Karpas-422 (cell line): ENCODE data around the gene OTOG. TPM values are rescaled to one million over a fixed set of nuclear protein-coding genes. Genes with fewer than 3 reads are reported as not detected.

ENCODE experiments used
- DNase-seq: peaks from one replicate; pipeline ENCODE4 v3.0.0-alpha.2; 2015
- H2AFZ ChIP-seq: fragments of 200-600 bp; sonication (generic); 2 replicates; pipeline ENCODE4 v1.6.1; 2014; ENCODE audit warnings: antibody characterized with exemption, low read length, mixed read lengths
- H3K27ac ChIP-seq: fragments of 200-600 bp; sonication (generic); 2 replicates; pipeline ENCODE4 v1.5.1; 2014; ENCODE audit warnings: mild to moderate bottlenecking, low read length, moderate library complexity
- H3K27me3 ChIP-seq: fragments of 200-600 bp; sonication (generic); 2 replicates; pipeline ENCODE4 v1.6.1; 2014; ENCODE audit warnings: low read length, mixed read lengths
- H3K36me3 ChIP-seq: fragments of 200-600 bp; sonication (generic); 2 replicates; pipeline ENCODE4 v1.6.1; 2014; ENCODE audit warnings: low read length, mixed read lengths; ENCODE audit not compliant: insufficient read depth
- H3K4me1 ChIP-seq: fragments of 200-600 bp; sonication (generic); 2 replicates; pipeline ENCODE4 v1.6.1; 2014; ENCODE audit warnings: mild to moderate bottlenecking, low read length, mixed read lengths
- H3K4me2 ChIP-seq: fragments of 200-600 bp; sonication (generic); 2 replicates; pipeline ENCODE4 v1.6.1; 2014; ENCODE audit warnings: low read length, low read depth, mild to moderate bottlenecking; ENCODE audit not compliant: poor library complexity, severe bottlenecking
- H3K4me3 ChIP-seq: fragments of 200-600 bp; sonication (generic); 2 replicates; pipeline ENCODE4 v1.5.1; 2014; ENCODE audit warnings: mild to moderate bottlenecking, antibody characterized with exemption, low read length, mixed read lengths
- H3K79me2 ChIP-seq: fragments of 200-600 bp; sonication (generic); 2 replicates; pipeline ENCODE4 v1.6.1; 2014; ENCODE audit warnings: mild to moderate bottlenecking, low read length, mixed read lengths
- H3K9ac ChIP-seq: fragments of 200-600 bp; sonication (generic); 2 replicates; pipeline ENCODE4 v1.6.0; 2014; ENCODE audit warnings: low read length
- H3K9me2 ChIP-seq: fragments of 200-600 bp; sonication (generic), shearing (Covaris generic); replicated peaks from 2 replicates; pipeline ENCODE4 v1.6.0; 2014; ENCODE audit warnings: mild to moderate bottlenecking, low read length, moderate library complexity; ENCODE audit not compliant: insufficient read depth
- H3K9me3 ChIP-seq: fragments of 300-700, 200-600 bp; sonication (generic); 2 replicates; pipeline ENCODE4 v1.6.1; 2014; ENCODE audit warnings: low read length, mixed read lengths
- H4K20me1 ChIP-seq: fragments of 200-600 bp; sonication (generic); 2 replicates; pipeline ENCODE4 v1.6.1; 2014; ENCODE audit warnings: mild to moderate bottlenecking, antibody characterized with exemption, low read length, low read depth; ENCODE audit not compliant: insufficient read depth
- total RNA-seq: library from RNA; depleted of rRNA; stranded (reverse); fragments of >200 nt; shearing (Covaris generic); gene quantifications from 2 replicates; pipeline ENCODE4 v1.2.3, GENCODE V29; 2014; ENCODE audit warnings: low replicate concordance

OTOG gene
- total RNA-seq, 1 experiment from 2014 or later: not detected

DNA sequence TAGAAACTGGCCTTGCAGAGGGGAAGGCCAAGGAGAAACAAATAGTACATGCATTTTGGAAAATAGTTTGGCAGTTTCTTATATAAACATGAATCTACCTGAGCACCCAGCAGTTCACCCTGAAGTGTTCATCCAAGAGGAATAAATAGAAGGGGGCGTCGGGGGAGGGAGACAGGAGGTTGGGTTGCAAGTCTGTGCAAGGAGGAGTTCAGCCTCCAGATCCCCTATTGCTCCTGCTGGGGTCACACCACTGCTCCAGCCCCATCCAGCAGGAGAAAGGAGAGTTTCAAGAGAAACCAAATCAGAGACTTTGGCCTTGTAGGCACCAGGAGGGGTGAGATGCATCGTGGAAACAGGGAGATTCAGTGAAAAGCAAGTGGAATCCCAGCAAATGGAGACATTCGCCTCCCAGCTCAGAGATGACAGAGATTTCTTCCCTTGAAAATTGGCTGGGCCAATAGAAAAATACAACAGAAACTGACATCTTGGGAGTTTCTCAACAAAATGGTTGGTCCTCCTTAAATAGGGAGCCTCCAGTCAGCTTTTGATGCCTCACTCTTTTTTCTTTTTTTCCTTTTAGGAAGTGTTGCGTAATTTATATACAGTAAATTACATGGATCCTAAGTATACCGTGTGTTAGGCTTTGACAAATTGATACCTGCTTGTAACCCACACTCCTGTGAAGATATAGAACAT is 34.1 kb downstream of the OTOG start:
- H3K9me3 ChIP-seq: no peaks in the 10 kb centered on the region
- no peaks in the 10 kb centered on the region for H4K20me1 ChIP-seq
- no peak overlapping the region for H3K4me3 ChIP-seq
- DNase-seq: no peak
- H3K9ac ChIP-seq: no peak overlapping the region
- no peaks in the 10 kb centered on the region for H3K9me2 ChIP-seq
- H3K4me2 ChIP-seq: no peak overlapping the region
- H3K27me3 ChIP-seq: no peaks in the 10 kb centered on the region
- no peaks in the 10 kb centered on the region for H3K36me3 ChIP-seq
- H3K79me2 ChIP-seq: no peaks in the 10 kb centered on the region
- H3K27ac ChIP-seq: no peak overlapping the region
- no peaks in the 10 kb centered on the region for H3K4me1 ChIP-seq
- H2AFZ ChIP-seq: no peak overlapping the region

DNA sequence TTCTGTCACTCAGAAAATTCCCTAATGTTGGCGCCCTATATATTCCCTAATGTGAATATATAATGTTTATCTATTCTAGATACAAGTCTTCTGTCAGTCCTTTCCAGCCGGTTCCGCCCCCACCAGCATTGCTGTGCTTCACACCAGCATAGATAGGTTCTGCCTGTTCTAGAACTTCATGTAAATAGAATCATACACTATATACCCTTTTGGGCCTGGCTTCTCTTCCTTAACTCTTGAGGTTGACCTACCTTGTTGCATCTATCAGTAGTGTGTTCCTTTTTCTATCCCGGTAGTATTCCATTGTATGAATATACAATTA is 34.6 kb downstream of the OTOG start:
- Histone ChIP-seq H3K36me3 (no peaks in the 10 kb centered on the region), H3K4me1 (no peaks in the 10 kb centered on the region), H2AFZ (no peak overlapping the region), H4K20me1 (no peaks in the 10 kb centered on the region), H3K4me2 (no peak overlapping the region), H3K4me3 (no peak overlapping the region), H3K9me2 (no peaks in the 10 kb centered on the region), H3K9me3 (no peaks in the 10 kb centered on the region), H3K27ac (no peak overlapping the region), H3K27me3 (no peaks in the 10 kb centered on the region), H3K79me2 (no peaks in the 10 kb centered on the region), H3K9ac (no peak overlapping the region)
- no peak for DNase-seq

- Histone ChIP-seq H3K4me3 (no peak overlapping the region), H3K36me3 (no peaks in the 10 kb centered on the region), H3K27ac (no peak overlapping the region), H3K27me3 (no peaks in the 10 kb centered on the region), H4K20me1 (no peaks in the 10 kb centered on the region), H3K4me1 (no peaks in the 10 kb centered on the region), H3K79me2 (no peaks in the 10 kb centered on the region), H3K4me2 (no peak overlapping the region), H3K9ac (no peak overlapping the region), H2AFZ (no peak overlapping the region), H3K9me3 (no peaks in the 10 kb centered on the region), H3K9me2 (no peaks in the 10 kb centered on the region)
- DNase-seq: no peak
These were observed 39.0 kb downstream of the OTOG start for GRCh38 chr11:17585911-17586695.

DNA sequence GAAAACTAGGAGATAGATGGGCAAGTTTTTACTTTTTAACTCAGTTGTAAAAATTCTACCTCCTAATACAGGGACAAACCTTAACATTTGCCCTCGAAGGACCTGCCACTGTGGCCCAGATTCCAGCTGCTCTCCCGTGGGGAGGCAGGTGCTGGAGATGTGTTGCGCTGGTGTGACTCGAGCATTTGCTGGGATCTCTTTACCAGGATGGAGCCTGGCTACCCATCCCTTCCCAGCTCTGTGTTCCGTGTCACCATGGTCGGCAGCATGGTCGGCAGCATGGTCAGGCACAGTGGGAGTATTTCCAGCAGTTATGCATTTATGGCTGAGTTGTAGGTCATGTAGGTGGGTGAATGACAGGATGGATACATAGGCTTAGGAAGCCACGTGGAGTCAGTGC is 41.1 kb downstream of the OTOG start:
- no peak overlapping the region for H2AFZ ChIP-seq
- no peaks in the 10 kb centered on the region for H3K36me3 ChIP-seq
- H3K4me3 ChIP-seq: no peak overlapping the region
- no peaks in the 10 kb centered on the region for H3K9me2 ChIP-seq
- no peaks in the 10 kb centered on the region for H3K9me3 ChIP-seq
- no peak overlapping the region for H3K9ac ChIP-seq
- H3K27ac ChIP-seq: no peak overlapping the region
- no peaks in the 10 kb centered on the region for H3K4me1 ChIP-seq
- H3K79me2 ChIP-seq: no peaks in the 10 kb centered on the region
- H3K4me2 ChIP-seq: no peak overlapping the region
- DNase-seq: no peak
- H4K20me1 ChIP-seq: no peaks in the 10 kb centered on the region
- no peaks in the 10 kb centered on the region for H3K27me3 ChIP-seq

- Histone ChIP-seq H3K9ac (no peak overlapping the region), H3K27ac (no peak overlapping the region), H3K4me3 (no peak overlapping the region), H4K20me1 (no peaks in the 10 kb centered on the region), H3K27me3 (no peaks in the 10 kb centered on the region), H3K4me2 (no peak overlapping the region), H3K79me2 (no peaks in the 10 kb centered on the region), H3K36me3 (no peaks in the 10 kb centered on the region), H3K9me2 (no peaks in the 10 kb centered on the region), H2AFZ (no peak overlapping the region), H3K9me3 (no peaks in the 10 kb centered on the region), H3K4me1 (no peaks in the 10 kb centered on the region)
- DNase-seq: no peak
These were observed 41.7 kb downstream of the OTOG start for GRCh38 chr11:17588721-17589120.

- DNase-seq: no peak
- no peaks in the 10 kb centered on the region for H3K36me3 ChIP-seq
- H2AFZ ChIP-seq: no peak overlapping the region
These were observed 43.4 kb downstream of the OTOG start for GRCh38 chr11:17590463-17590862.

GRCh38 chr11:17591293-17591692 is 44.2 kb downstream of the OTOG start:
- no peak overlapping the region for H3K4me2 ChIP-seq
- H2AFZ ChIP-seq: no peak overlapping the region
- no peak overlapping the region for H3K27ac ChIP-seq
- no peaks in the 10 kb centered on the region for H3K79me2 ChIP-seq
- no peaks in the 10 kb centered on the region for H3K27me3 ChIP-seq
- H3K4me3 ChIP-seq: no peak overlapping the region
- DNase-seq: no peak
- no peaks in the 10 kb centered on the region for H4K20me1 ChIP-seq
- no peaks in the 10 kb centered on the region for H3K9me3 ChIP-seq
- no peaks in the 10 kb centered on the region for H3K4me1 ChIP-seq
- no peak overlapping the region for H3K9ac ChIP-seq
- no peaks in the 10 kb centered on the region for H3K36me3 ChIP-seq
- H3K9me2 ChIP-seq: no peaks in the 10 kb centered on the region

More at GRCh38 chr11:17590463-17590862, 43.4 kb downstream of the OTOG start:
- no peaks in the 10 kb centered on the region for H3K27me3 ChIP-seq
- H3K79me2 ChIP-seq: no peaks in the 10 kb centered on the region
- no peak overlapping the region for H3K4me3 ChIP-seq
- H3K4me2 ChIP-seq: no peak overlapping the region
- H3K27ac ChIP-seq: no peak overlapping the region
- no peaks in the 10 kb centered on the region for H3K4me1 ChIP-seq
- H4K20me1 ChIP-seq: no peaks in the 10 kb centered on the region
- no peaks in the 10 kb centered on the region for H3K9me3 ChIP-seq
- no peaks in the 10 kb centered on the region for H3K9me2 ChIP-seq
- no peak overlapping the region for H3K9ac ChIP-seq

DNA sequence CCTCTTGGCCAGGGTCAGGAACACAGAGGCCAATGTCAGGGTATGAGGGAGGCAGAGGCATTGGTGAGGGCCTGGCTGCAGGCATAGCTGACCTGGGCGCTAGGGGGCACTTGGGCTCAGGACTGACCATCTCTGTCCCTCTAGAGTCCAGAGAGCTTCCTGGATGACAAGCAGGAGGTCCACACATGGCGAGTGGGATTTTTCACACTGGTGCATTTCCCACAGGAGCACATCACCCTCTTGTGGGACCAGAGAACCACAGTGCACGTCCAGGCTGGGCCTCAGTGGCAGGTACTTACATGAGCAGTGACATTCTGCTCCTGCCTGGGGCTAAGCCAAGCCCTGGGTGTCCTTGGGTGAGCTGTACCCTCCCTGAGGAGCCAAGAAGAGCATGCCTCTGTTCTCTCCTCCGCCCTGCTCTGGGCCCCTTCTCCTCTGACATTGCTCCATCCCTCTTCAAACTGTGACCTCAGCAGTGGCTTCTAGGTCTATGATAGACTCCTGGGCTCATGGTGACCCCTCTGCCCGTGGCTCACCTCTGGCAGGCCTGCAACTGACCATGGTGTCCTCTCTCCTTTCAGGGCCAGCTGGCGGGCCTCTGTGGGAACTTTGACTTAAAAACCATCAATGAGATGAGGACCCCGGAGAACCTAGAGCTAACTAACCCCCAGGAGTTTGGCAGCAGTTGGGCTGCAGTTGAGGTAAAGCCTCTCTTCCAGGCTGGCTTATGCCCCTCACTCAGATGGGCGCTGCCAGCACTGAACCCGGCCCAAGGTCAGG is 46.6 kb downstream of the OTOG start:
- H3K79me2 ChIP-seq: no peaks in the 10 kb centered on the region

More for the DNA sequence above, 46.6 kb downstream of the OTOG start:
- Histone ChIP-seq H3K9ac (no peak overlapping the region), H3K36me3 (no peaks in the 10 kb centered on the region), H3K27me3 (no peaks in the 10 kb centered on the region), H3K9me2 (no peaks in the 10 kb centered on the region), H2AFZ (no peak overlapping the region), H4K20me1 (no peaks in the 10 kb centered on the region), H3K4me1 (no peaks in the 10 kb centered on the region), H3K27ac (no peak overlapping the region), H3K4me2 (no peak overlapping the region), H3K4me3 (no peak overlapping the region), H3K9me3 (no peaks in the 10 kb centered on the region)
- DNase-seq: no peak
